Liver (tissue), 9 donors: Measurements from ENCODE around the gene SP140. TPM values are rescaled to one million over a fixed set of nuclear protein-coding genes. Genes with fewer than 3 reads are reported as not detected.

Experiments used
- DNase-seq: peaks from one replicate; pipeline ENCODE4 v3.0.0-alpha.2; 2017; ENCODE audit warnings: low spot score
- H3K27ac ChIP-seq, 2 donors: one replicate each; pipeline ENCODE4 v1.7.0; 2013; ENCODE audit warnings: inconsistent platforms in 2 of 2, low read length in 2 of 2, control low read depth in 1 of 2, low read depth in 1 of 2, mild to moderate bottlenecking in 1 of 2
- H3K27me3 ChIP-seq, 4 donors: one replicate each; pipeline versions ENCODE4 v1.6.1 to v1.7.0; 2013; ENCODE audit warnings: low read length in 3 of 4, inconsistent platforms in 1 of 4, mild to moderate bottlenecking in 1 of 4, moderate library complexity in 1 of 4; ENCODE audit not compliant: control insufficient read depth in 4 of 4, insufficient read depth in 4 of 4
- H3K36me3 ChIP-seq, 4 donors: one replicate each; pipeline versions ENCODE4 v1.6.1 to v1.7.0; 2013; ENCODE audit warnings: low read length in 3 of 4, mild to moderate bottlenecking in 3 of 4, low read depth in 1 of 4, moderate library complexity in 1 of 4; ENCODE audit not compliant: control insufficient read depth in 4 of 4, insufficient read depth in 3 of 4
- H3K4me1 ChIP-seq, 4 donors: one replicate each; pipeline versions ENCODE4 v1.6.1 to v1.7.0; 2013; ENCODE audit warnings: low read length in 3 of 4, mild to moderate bottlenecking in 3 of 4, moderate library complexity in 1 of 4; ENCODE audit not compliant: control insufficient read depth in 4 of 4, insufficient read depth in 4 of 4
- H3K4me3 ChIP-seq, 3 donors: one replicate each; pipeline versions ENCODE4 v1.6.1 to v1.7.0; 2013; ENCODE audit warnings: low read length in 3 of 3, control low read depth in 1 of 3, low read depth in 1 of 3, mild to moderate bottlenecking in 1 of 3
- H3K9ac ChIP-seq, 2 donors: one replicate each; pipeline ENCODE4 v1.7.0; 2013; ENCODE audit warnings: low read length in 2 of 2, mild to moderate bottlenecking in 2 of 2, moderate library complexity in 2 of 2, control low read depth in 1 of 2, low read depth in 1 of 2
- H3K9me3 ChIP-seq, 4 donors: one replicate each; pipeline versions ENCODE4 v1.6.1 to v1.7.0; 2013; ENCODE audit warnings: low read length in 3 of 4; ENCODE audit not compliant: control insufficient read depth in 4 of 4
- EGR1 ChIP-seq, 2 donors: IDR thresholded peaks; 2 replicates each; pipeline ENCODE4 v1.6.1; 2016 to 2018; ENCODE audit warnings: antibody characterized with exemption in 2 of 2, low read depth in 2 of 2
- FOXA1 ChIP-seq: IDR thresholded peaks from 2 replicates; pipeline ENCODE4 v1.6.1; 2016; ENCODE audit warnings: antibody characterized with exemption
- FOXA2 ChIP-seq: IDR thresholded peaks from 2 replicates; pipeline ENCODE4 v1.6.1; 2016; ENCODE audit warnings: antibody characterized with exemption
- GABPA ChIP-seq, 2 donors: IDR thresholded peaks in 1 of 2; conservative IDR thresholded peaks in 1 of 2; 2 replicates each; pipeline ENCODE4 v1.6.1; 2016; ENCODE audit warnings: antibody characterized with exemption in 2 of 2, mild to moderate bottlenecking in 1 of 2, moderate library complexity in 1 of 2
- HNF4A ChIP-seq, 2 donors: conservative IDR thresholded peaks; 2 replicates each; pipeline ENCODE4 v1.6.1; 2016; ENCODE audit warnings: antibody characterized with exemption in 2 of 2, mild to moderate bottlenecking in 2 of 2
- HNF4G ChIP-seq: IDR thresholded peaks from 2 replicates; pipeline ENCODE4 v1.6.1; 2016; ENCODE audit warnings: antibody characterized with exemption
- JUND ChIP-seq, 2 donors: IDR thresholded peaks; 2 replicates each; pipeline ENCODE4 v1.6.1; 2016; ENCODE audit warnings: antibody characterized with exemption in 2 of 2
- NR2F2 ChIP-seq: IDR thresholded peaks from 2 replicates; pipeline ENCODE4 v1.6.1; 2016; ENCODE audit warnings: antibody characterized with exemption
- RAD21 ChIP-seq, 2 donors: IDR thresholded peaks; 2 replicates each; pipeline ENCODE4 v1.6.1; 2016; ENCODE audit warnings: antibody characterized with exemption in 2 of 2, mild to moderate bottlenecking in 2 of 2
- RXRA ChIP-seq, 2 donors: IDR thresholded peaks; 2 replicates each; pipeline ENCODE4 v1.6.1; 2017 to 2018; ENCODE audit warnings: antibody characterized with exemption in 2 of 2, mild to moderate bottlenecking in 1 of 2
- SP1 ChIP-seq: IDR thresholded peaks from 2 replicates; pipeline ENCODE4 v1.6.1; 2018; ENCODE audit warnings: antibody characterized with exemption, mild to moderate bottlenecking
- TAF1 ChIP-seq: conservative IDR thresholded peaks from 2 replicates; pipeline ENCODE4 v1.6.1; 2016; ENCODE audit warnings: antibody characterized with exemption, mild to moderate bottlenecking
- YY1 ChIP-seq: IDR thresholded peaks from 2 replicates; pipeline ENCODE4 v1.6.1; 2016; ENCODE audit warnings: antibody characterized with exemption, mild to moderate bottlenecking
- WGBS: extraction: QIAGEN DNeasy Blood & Tissue Kit; methylation state at CpG from one replicate; pipeline ENCODE4 v1.1.7; 2013; 5-methylcytosine and 5-hydroxymethylcytosine counted together
- polyA plus RNA-seq, 2 donors: library from polyadenylated mRNA; stranded (reverse) in 1 of 2; unstranded in 1 of 2; fragments of 200-250 nt in 1 of 2; fragments of >200 nt in 1 of 2; fragmentation: Nextera tagmentation in 1 of 2; extraction: Ambion mirVana in 1 of 2; gene quantifications; one replicate each; pipeline versions ENCODE4 v1.2.1 to v1.2.3, GENCODE V29; 2013 to 2015
- total RNA-seq, 2 donors: library from RNA; depleted of rRNA; stranded (reverse); fragments of >200 nt; gene quantifications; one replicate each; pipeline ENCODE4 v1.2.3, GENCODE V29; 2014
- TF ChIP-seq, protein P1 (sequence below): IDR thresholded peaks from 2 replicates; pipeline ENCODE4 v1.6.1; 2016; ENCODE audit warnings: antibody characterized with exemption
- TF ChIP-seq, protein P2 (sequence below): IDR thresholded peaks from 2 replicates; pipeline ENCODE4 v1.6.1; 2016; ENCODE audit warnings: antibody characterized with exemption
- TF ChIP-seq, protein P3 (sequence below): IDR thresholded peaks from 2 replicates; pipeline ENCODE4 v1.6.1; 2016; ENCODE audit warnings: antibody characterized with exemption
- donor health status: healthy.
- donor health status: healthy.
- donor health status: healthy.
- donor health status: healthy.
- donor health status: healthy.

SP140 gene
- total and polyA plus RNA-seq, 4 donors: 0.40 to 1.8 (median 0.77) TPM

DNA sequence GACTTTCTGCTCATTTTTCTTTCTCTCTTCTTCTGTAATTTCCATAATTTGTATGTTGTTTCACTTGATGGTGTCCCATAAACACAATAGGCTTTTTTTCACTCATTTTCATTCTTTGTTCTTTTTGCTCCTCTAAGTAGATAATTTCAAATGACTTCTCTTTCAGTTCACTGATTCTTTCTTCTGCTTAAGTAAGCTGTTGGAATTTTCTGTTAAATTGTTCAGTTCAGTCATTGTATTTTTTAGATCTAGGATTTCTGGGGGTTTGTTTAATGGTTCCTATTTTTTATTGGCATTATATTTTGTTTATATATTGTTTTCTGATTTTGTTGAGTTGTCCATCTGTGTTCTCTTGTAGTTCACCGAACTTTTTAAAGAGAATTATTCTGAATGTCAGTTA lies 120.9 kb downstream of the SP140 start:
- H3K36me3 ChIP-seq: no peaks in the 10 kb centered on the region
- H3K9me3 ChIP-seq: no peaks in the 10 kb centered on the region
- 100% methylated on average over 1 of the region's 1 CpG for WGBS

DNA sequence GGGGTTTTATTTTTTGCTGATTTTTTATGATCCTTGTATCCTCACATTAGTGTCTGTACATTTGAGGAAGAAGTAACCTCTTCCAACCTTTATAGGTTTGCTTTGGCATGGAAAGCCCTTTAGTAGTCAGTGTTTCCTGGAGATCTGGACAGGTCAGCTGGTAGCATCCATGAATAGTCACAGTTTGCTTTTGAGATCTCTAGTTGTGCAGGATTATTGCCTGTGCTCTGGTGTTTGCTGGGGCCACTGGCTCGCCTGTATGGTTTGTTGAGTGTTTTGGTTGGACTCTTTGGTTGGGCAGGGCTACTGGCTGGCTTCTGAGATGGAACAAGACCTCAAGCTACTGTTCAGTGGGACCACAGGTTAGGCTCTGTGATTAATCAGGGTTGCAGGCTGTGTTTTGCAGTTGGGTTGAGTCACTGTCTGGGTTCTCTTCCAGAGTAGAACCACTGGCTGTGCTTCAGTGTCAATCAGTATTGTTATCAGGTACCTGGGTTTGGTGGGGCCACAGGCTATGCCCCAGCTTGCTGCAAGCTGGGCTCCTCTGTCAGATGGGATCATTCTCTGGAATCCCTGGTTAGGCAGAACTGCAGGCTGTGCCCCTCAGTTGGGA lies 121.5 kb downstream of the SP140 start:
- TF ChIP-seq RXRA (IDR thresholded peaks at IDR 0.05): no peak
- TF ChIP-seq SP1: no peak
- TF ChIP-seq, protein P1, sequence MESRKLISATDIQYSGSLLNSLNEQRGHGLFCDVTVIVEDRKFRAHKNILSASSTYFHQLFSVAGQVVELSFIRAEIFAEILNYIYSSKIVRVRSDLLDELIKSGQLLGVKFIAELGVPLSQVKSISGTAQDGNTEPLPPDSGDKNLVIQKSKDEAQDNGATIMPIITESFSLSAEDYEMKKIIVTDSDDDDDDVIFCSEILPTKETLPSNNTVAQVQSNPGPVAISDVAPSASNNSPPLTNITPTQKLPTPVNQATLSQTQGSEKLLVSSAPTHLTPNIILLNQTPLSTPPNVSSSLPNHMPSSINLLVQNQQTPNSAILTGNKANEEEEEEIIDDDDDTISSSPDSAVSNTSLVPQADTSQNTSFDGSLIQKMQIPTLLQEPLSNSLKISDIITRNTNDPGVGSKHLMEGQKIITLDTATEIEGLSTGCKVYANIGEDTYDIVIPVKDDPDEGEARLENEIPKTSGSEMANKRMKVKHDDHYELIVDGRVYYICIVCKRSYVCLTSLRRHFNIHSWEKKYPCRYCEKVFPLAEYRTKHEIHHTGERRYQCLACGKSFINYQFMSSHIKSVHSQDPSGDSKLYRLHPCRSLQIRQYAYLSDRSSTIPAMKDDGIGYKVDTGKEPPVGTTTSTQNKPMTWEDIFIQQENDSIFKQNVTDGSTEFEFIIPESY: no peak
- TF ChIP-seq, protein P2, sequence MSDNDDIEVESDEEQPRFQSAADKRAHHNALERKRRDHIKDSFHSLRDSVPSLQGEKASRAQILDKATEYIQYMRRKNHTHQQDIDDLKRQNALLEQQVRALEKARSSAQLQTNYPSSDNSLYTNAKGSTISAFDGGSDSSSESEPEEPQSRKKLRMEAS: no peak
- Histone ChIP-seq H3K27ac (no peak overlapping the region), H3K36me3 (no peaks in the 10 kb centered on the region), H3K4me1 (peaks cover 3 to 15% (median 7%) of the 10 kb centered on the region in 4 donors), H3K9ac (no peak overlapping the region), H3K27me3 (no peaks in the 10 kb centered on the region), H3K9me3 (no peaks in the 10 kb centered on the region), H3K4me3 (no peak overlapping the region)
- 85% methylated on average over 1 of the region's 1 CpG for WGBS
- DNase-seq: no peak

More for the DNA sequence above, 120.9 kb downstream of the SP140 start:
- no peak overlapping the region for H3K9ac ChIP-seq
- H3K27ac ChIP-seq: no peak overlapping the region
- no peak for DNase-seq
- peaks cover 3 to 15% (median 7%) of the 10 kb centered on the region in 4 donors for H3K4me1 ChIP-seq
- H3K27me3 ChIP-seq: no peaks in the 10 kb centered on the region
- no peak for TF ChIP-seq GABPA (IDR thresholded peaks at IDR 0.05 in 1 of 2, conservative IDR thresholded peaks at IDR 0.05 in 1 of 2)
- no peak for TF ChIP-seq FOXA2
- TF ChIP-seq RAD21 (IDR thresholded peaks at IDR 0.05): no peak
- no peak for TF ChIP-seq HNF4G
- no peak for TF ChIP-seq RXRA (IDR thresholded peaks at IDR 0.05)
- no peak for TF ChIP-seq TAF1
- no peak for TF ChIP-seq SP1
- TF ChIP-seq, protein P1: no peak
- no peak for TF ChIP-seq NR2F2
- no peak for TF ChIP-seq HNF4A (conservative IDR thresholded peaks at IDR 0.05)
- no peak for TF ChIP-seq EGR1 (IDR thresholded peaks at IDR 0.05; ENCODE audit: low read depth in 2 of 2)
- no peak for TF ChIP-seq YY1
- TF ChIP-seq, protein P2: no peak
- TF ChIP-seq, protein P3, sequence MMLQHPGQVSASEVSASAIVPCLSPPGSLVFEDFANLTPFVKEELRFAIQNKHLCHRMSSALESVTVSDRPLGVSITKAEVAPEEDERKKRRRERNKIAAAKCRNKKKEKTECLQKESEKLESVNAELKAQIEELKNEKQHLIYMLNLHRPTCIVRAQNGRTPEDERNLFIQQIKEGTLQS: no peak
- no peak for TF ChIP-seq JUND (IDR thresholded peaks at IDR 0.05)
- TF ChIP-seq FOXA1: no peak
- H3K4me3 ChIP-seq: no peak overlapping the region
